H9 (cell line): ENCODE data around the gene ANKS1B. TPM values are rescaled to one million over a fixed set of nuclear protein-coding genes. Genes with fewer than 3 reads are reported as not detected.

Experiments used
- DNase-seq: peaks from one replicate; pipeline ENCODE4 v3.0.0-alpha.2; 2017
- H2AFZ ChIP-seq: one replicate; pipeline ENCODE4 v1.6.1; 2013; ENCODE audit warnings: mild to moderate bottlenecking, low read length, control low read depth, moderate library complexity
- H2AK5ac ChIP-seq: 2 replicates; pipeline ENCODE4 v1.6.1; 2013; ENCODE audit warnings: low read length, control low read depth, mixed read lengths; ENCODE audit not compliant: insufficient read length
- H2BK120ac ChIP-seq: one replicate; pipeline ENCODE4 v1.6.1; 2013; ENCODE audit warnings: low read depth, mild to moderate bottlenecking, low read length, control low read depth, inconsistent platforms; ENCODE audit not compliant: poor library complexity, severe bottlenecking
- H2BK12ac ChIP-seq: 2 replicates; pipeline ENCODE4 v1.6.1; 2013; ENCODE audit warnings: low read length, control low read depth, mixed read lengths, low read depth; ENCODE audit not compliant: insufficient read length
- H2BK15ac ChIP-seq: 2 replicates; pipeline ENCODE4 v1.6.1; 2013; ENCODE audit warnings: low read depth, low read length, control low read depth
- H2BK20ac ChIP-seq: one replicate; pipeline ENCODE4 v1.6.1; 2013; ENCODE audit warnings: low read depth, mild to moderate bottlenecking, low read length, control low read depth, inconsistent platforms; ENCODE audit not compliant: poor library complexity, severe bottlenecking
- H2BK5ac ChIP-seq: 2 replicates; pipeline ENCODE4 v1.6.1; 2013; ENCODE audit warnings: low read length, control low read depth, mixed read lengths; ENCODE audit not compliant: insufficient read length
- H3K14ac ChIP-seq: 2 replicates; pipeline ENCODE4 v1.6.1; 2013; ENCODE audit warnings: low read length, control low read depth; ENCODE audit not compliant: insufficient read depth
- H3K18ac ChIP-seq: 2 replicates; pipeline ENCODE4 v1.6.1; 2013; ENCODE audit warnings: low read depth, mild to moderate bottlenecking, mixed read lengths, low read length, control low read depth; ENCODE audit not compliant: insufficient read length
- H3K23ac ChIP-seq: 2 replicates; pipeline ENCODE4 v1.6.1; 2013; ENCODE audit warnings: low read length, control low read depth, mixed read lengths, low read depth; ENCODE audit not compliant: insufficient read length
- H3K23me2 ChIP-seq: 2 replicates; pipeline ENCODE4 v1.6.1; 2013; ENCODE audit warnings: low read depth, mild to moderate bottlenecking, mixed read lengths, low read length, control low read depth; ENCODE audit not compliant: insufficient read length, poor library complexity, severe bottlenecking
- H3K27ac ChIP-seq: 2 replicates; pipeline ENCODE4 v1.5.1; 2013; ENCODE audit warnings: low read length, control low read depth, mixed read lengths, low read depth; ENCODE audit not compliant: insufficient read length
- H3K27me3 ChIP-seq: 2 replicates; pipeline ENCODE4 v1.6.1; 2013; ENCODE audit warnings: low read length, control low read depth, inconsistent platforms; ENCODE audit not compliant: insufficient read depth
- H3K4ac ChIP-seq: 2 replicates; pipeline ENCODE4 v1.6.1; 2013; ENCODE audit warnings: low read depth, mild to moderate bottlenecking, control low read depth, inconsistent platforms, low read length, moderate library complexity
- H3K4me1 ChIP-seq: 2 replicates; pipeline ENCODE4 v1.6.1; 2013; ENCODE audit warnings: low read length, control low read depth, inconsistent platforms; ENCODE audit not compliant: insufficient read depth
- H3K4me2 ChIP-seq: 2 replicates; pipeline ENCODE4 v1.6.1; 2013; ENCODE audit warnings: low read length, control low read depth, mixed read lengths; ENCODE audit not compliant: insufficient read length, insufficient read depth
- H3K56ac ChIP-seq: 2 replicates; pipeline ENCODE4 v1.6.1; 2013; ENCODE audit warnings: low read depth, mild to moderate bottlenecking, mixed read lengths, low read length, control low read depth; ENCODE audit not compliant: insufficient read length
- H3K79me1 ChIP-seq: 2 replicates; pipeline ENCODE4 v1.6.1; 2013; ENCODE audit warnings: low read depth, mild to moderate bottlenecking, moderate library complexity, low read length, control low read depth, inconsistent platforms; ENCODE audit not compliant: insufficient read depth, poor library complexity, severe bottlenecking
- H3K79me2 ChIP-seq: 2 replicates; pipeline ENCODE4 v1.6.1; 2013; ENCODE audit warnings: low read length, control low read depth, inconsistent platforms; ENCODE audit not compliant: insufficient read depth
- H3K9ac ChIP-seq: 2 replicates; pipeline ENCODE4 v1.6.1; 2013; ENCODE audit warnings: low read length, control low read depth, mixed read lengths; ENCODE audit not compliant: insufficient read length; ENCODE audit errors: extremely low read depth
- H3K9me3 ChIP-seq: one replicate; pipeline ENCODE4 v1.6.1; 2013; ENCODE audit warnings: low read depth, low read length, inconsistent platforms; ENCODE audit not compliant: control insufficient read depth
- H3T11ph ChIP-seq: one replicate; pipeline ENCODE4 v1.6.1; 2013; ENCODE audit warnings: mild to moderate bottlenecking, low read length, control low read depth, inconsistent platforms
- H4K20me1 ChIP-seq: one replicate; pipeline ENCODE4 v1.6.1; 2013; ENCODE audit not compliant: control insufficient read depth, insufficient read length, insufficient read depth
- H4K5ac ChIP-seq: 2 replicates; pipeline ENCODE4 v1.6.1; 2013; ENCODE audit warnings: low read depth, mild to moderate bottlenecking, mixed read lengths, low read length, control low read depth; ENCODE audit not compliant: insufficient read length
- H4K8ac ChIP-seq: replicated peaks from 2 replicates; pipeline ENCODE4 v1.6.1; 2013; ENCODE audit warnings: low read length, control low read depth, mixed read lengths, low read depth; ENCODE audit not compliant: insufficient read length
- H4K91ac ChIP-seq: 2 replicates; pipeline ENCODE4 v1.6.1; 2013; ENCODE audit warnings: low read depth, mild to moderate bottlenecking, moderate library complexity, mixed read lengths, low read length, control low read depth; ENCODE audit not compliant: insufficient read length
- H3K27ac Mint-ChIP-seq, 3 experiments: 2 replicates in 2 of 3; 3 replicates in 1 of 3; pipeline ENCODE4 v1.8.0; 2020 to 2021; ENCODE audit warnings: mixed read lengths in 3 of 3, mild to moderate bottlenecking in 1 of 3, moderate library complexity in 1 of 3
- H3K27me3 Mint-ChIP-seq: 2 replicates; pipeline ENCODE4 v1.8.0; 2021; ENCODE audit warnings: low read depth, mild to moderate bottlenecking, moderate library complexity, mixed read lengths
- H3K36me3 Mint-ChIP-seq, 3 experiments: 2 replicates in 2 of 3; 3 replicates in 1 of 3; pipeline ENCODE4 v1.8.0; 2020 to 2021; ENCODE audit warnings: low read depth in 3 of 3, mixed read lengths in 3 of 3; ENCODE audit not compliant: insufficient read depth in 1 of 3
- H3K4me1 Mint-ChIP-seq, 2 experiments: 2 replicates each; pipeline ENCODE4 v1.8.0; 2020; ENCODE audit warnings: mixed read lengths in 2 of 2
- H3K4me3 Mint-ChIP-seq, 2 experiments: 2 replicates in 1 of 2; 3 replicates in 1 of 2; pipeline ENCODE4 v1.8.0; 2020 to 2021; ENCODE audit warnings: mild to moderate bottlenecking in 2 of 2, mixed read lengths in 2 of 2, moderate library complexity in 1 of 2
- H3K9me3 Mint-ChIP-seq, 2 experiments: 2 replicates in 1 of 2; 3 replicates in 1 of 2; pipeline ENCODE4 v1.8.0; 2020; ENCODE audit warnings: mild to moderate bottlenecking in 2 of 2, mixed read lengths in 2 of 2, moderate library complexity in 1 of 2
- CTCF ChIP-seq: fragments of 200-600 bp; sonication (generic); conservative IDR thresholded peaks from 3 replicates; pipeline ENCODE4 v1.8.0; 2021; ENCODE audit warnings: antibody characterized with exemption, mild to moderate bottlenecking
- WGBS: extraction: QIAGEN DNeasy Blood & Tissue Kit; methylation state at CpG from one replicate; pipeline ENCODE4 v1.1.7; 2013; ENCODE audit warnings: missing lambda C conversion rate, low lambda C conversion rate, mixed read lengths; ENCODE audit not compliant: insufficient read length; ENCODE audit errors: extremely low coverage; 5-methylcytosine and 5-hydroxymethylcytosine counted together
- total RNA-seq: library from RNA; stranded (reverse); gene quantifications from 2 replicates; pipeline ENCODE4 v1.2.1, GENCODE V29; 2021

ANKS1B gene
- total RNA-seq, 1 experiment from 2014 or later: 4.1 TPM

- Histone ChIP-seq H2BK120ac (no peak overlapping the region), H4K8ac (no peak overlapping the region), H4K20me1 (no peaks in the 10 kb centered on the region), H3K23ac (no peak overlapping the region), H3K27me3 (no peaks in the 10 kb centered on the region; the same call in 1 of the 2 replicates), H3K4me1 (no peaks in the 10 kb centered on the region), H2AK5ac (no peak overlapping the region), H2BK15ac (no peak overlapping the region), H3K56ac (no peak overlapping the region), H4K5ac (no peak overlapping the region), H3K9me3 (no peaks in the 10 kb centered on the region), H3K79me1 (no peaks in the 10 kb centered on the region), H3K18ac (no peak overlapping the region), H2BK12ac (no peak overlapping the region), H3K79me2 (no peaks in the 10 kb centered on the region), H3T11ph (no peak overlapping the region), H3K4me2 (no peak overlapping the region), H3K23me2 (no peaks in the 10 kb centered on the region), H3K4ac (no peak overlapping the region), H3K14ac (no peak overlapping the region), H4K91ac (no peak overlapping the region), H2BK5ac (no peak overlapping the region), H2AFZ (no peak overlapping the region), H2BK20ac (no peak overlapping the region), H3K9ac (no peak overlapping the region), H3K27ac (no peak overlapping the region)
- TF ChIP-seq CTCF: no peak
- no peak overlapping the region; a peak in 1 of 7 replicates for H3K27ac Mint-ChIP-seq
- DNase-seq: no peak
- no peak overlapping the region for H3K4me3 Mint-ChIP-seq
- H3K4me1 Mint-ChIP-seq: no peaks in the 10 kb centered on the region
- no peaks in the 10 kb centered on the region for H3K27me3 Mint-ChIP-seq
- peaks cover 6 to 9% (median 7%) of the 10 kb centered on the region in 3 experiments; a peak in 6 of 7 replicates for H3K36me3 Mint-ChIP-seq
- peaks cover 0 to 9% of the 10 kb centered on the region in 2 experiments; a peak in 4 of 5 replicates for H3K9me3 Mint-ChIP-seq
- WGBS: no CpG with 5 or more reads among the region's 8 CpGs
Measured at GRCh38 chr12:98771811-98772752, 1212.7 kb downstream of the ANKS1B start.
